GM21367 (cell line): ENCODE results near the gene CCDC158.
"Not testable (repeated sequence)": the region's sequence is repeated elsewhere in the genome, so short reads cannot be mapped to it uniquely, and the experiment has no call there.

Experiments
- ATAC-seq: cut with Tn5 transposase; IDR thresholded peaks from one replicate; pipeline ENCODE4 v1.9.1; 2021; ENCODE audit not compliant: unreplicated experiment

The CCDC158 gene

DNA sequence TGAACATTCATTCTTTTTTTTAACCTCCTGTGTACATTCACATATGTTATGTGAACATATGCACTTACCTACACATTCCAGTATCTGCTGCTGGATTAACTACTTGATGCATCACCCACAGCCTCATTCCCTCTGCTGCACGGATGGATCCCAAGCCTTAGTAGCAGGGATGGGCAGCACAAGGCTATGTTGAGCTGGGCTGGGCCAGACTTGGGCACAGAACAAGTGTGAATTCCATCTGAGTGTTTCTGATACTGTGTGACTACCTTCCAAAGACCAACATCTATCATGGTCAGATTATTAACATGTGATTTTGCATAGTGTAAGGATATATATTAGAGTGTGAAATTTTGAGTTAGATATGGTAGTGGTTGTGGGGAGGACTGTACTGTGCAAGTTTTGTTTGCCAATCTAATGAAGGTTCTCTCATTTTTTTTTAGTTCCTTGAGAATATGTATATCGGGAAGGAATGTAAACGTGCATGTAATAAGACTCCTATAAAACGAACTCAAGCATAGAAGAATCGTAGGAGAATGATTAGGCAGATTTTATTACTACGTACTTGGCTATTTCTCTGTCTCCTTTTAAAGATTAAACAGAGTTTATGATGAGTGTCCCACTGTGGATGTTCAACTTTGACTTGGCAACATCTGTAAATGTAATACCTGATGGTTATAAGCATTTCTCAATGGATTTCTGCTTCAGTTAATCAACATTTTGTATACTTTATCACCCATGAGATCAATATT lies 137.8 kb downstream of the CCDC158 start:
- no peak for ATAC-seq

DNA sequence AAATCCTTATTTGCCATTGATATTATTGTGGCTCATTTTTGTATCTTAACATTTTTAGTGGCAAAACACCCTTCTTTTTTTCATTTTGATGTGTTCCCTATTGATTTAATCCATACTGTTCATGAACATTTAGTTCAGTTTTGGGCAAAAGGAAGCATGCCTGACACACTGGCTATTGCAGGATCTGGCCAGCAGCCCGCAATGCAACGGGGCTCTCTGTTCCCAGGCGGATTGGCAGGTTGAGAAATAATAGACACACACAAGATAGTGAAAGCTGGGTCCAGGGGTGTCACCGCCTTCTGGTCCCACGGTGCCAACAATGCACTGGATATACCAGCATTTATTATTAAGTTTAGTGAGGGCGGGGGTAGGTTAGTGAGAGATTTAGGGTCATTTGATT lies 139.3 kb downstream of the CCDC158 start:
- ATAC-seq = not testable (repeated sequence)

DNA sequence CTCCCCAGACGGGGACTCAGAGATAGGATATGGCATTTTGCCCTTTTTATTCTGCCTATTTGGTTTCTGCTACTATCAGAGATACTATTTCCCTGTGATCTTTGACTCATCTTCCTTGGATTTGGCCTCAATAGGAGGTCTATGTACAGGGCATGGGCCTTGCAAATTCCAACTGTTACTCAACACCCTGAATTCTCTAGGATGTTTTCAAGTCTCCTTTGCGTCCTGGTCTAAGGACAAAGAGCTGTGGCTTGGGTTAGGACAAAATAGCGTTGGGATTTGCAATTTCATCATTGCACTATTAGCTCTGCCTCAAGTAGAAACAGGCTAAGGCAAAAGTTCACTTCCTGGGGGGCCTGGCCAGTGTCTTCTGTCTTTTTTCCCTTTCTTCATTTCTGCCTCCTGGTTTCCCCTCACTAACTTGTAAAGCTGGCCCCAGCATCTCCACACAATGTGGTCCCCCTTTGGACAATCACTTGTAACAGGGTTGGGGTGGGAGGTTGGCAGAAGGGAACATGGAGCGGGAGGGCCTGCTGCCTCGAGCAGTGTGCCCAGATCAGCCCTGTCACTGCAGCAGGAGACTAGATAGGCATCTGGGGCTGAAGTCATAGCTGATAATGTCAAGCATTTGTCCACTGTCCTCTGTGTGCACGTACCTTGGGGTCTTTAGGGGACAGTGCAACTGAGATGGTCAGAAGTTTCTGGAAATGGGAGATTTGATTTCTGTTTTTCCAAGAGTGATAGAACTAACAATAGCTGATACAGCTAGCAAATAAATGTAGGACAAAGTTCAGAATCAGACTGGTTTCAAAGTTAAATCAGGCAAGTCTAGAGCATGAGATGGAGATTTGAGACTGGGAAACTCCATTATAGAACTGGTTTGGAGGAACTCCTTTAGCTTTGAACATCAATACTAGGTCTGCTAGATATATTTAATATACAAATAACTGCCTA lies 140.2 kb downstream of the CCDC158 start:
- no peak for ATAC-seq

DNA sequence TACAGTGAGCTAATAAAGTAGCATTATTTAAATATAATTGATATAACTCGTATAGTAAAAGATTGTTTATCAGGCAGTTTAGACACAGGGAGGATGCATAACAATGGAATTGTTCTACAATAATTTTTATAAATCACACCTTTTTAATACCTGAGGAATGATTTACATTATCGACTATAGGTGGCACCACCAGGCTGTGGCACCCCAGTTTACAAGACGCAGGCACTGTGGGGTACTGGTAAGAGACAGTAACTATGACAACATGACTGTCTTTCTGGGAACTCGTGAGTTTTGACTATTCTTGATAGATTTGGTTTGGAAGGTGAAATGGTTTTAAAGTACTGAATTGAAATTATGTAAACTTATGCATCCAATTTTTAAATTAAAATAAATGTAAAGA lies 141.5 kb downstream of the CCDC158 start:
- ATAC-seq = no peak

DNA sequence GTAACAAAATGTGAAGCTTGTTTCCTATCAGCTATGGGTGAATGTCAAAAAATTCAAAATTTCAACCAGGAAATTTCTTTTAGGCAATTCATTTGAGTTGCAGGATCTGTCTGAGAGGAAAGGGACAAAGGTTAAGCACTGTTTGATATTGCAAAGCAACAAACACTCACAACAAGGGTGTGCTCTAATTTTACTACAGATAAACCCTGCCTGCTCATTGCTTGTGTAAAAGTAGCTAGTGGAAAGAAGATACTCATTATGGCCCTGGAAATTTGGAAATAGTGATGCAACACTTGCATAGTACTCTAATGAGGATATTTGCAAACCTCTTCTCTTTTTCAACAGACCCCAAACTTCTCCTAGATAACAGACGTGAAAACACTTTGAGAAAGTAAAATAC lies 142.4 kb downstream of the CCDC158 start:
- no peak for ATAC-seq

DNA sequence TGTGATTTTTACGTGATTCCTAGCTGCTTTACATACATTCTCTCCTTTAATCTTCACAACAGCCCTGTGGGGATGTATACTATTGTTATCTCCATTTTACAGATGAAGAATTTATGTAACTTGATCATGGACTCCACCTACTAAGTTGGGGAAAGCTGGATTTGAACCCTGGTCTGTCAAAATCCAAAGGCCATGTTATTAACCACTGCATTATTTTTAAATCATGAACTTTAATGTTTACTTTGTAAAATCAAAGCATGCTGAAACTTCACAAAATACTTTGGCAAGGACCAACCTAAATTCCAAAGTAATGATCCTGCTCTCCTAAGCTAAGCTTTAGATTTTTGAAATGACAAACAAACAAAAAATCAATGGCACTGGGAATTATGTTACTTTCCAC lies 143.3 kb downstream of the CCDC158 start:
- ATAC-seq = no peak

DNA sequence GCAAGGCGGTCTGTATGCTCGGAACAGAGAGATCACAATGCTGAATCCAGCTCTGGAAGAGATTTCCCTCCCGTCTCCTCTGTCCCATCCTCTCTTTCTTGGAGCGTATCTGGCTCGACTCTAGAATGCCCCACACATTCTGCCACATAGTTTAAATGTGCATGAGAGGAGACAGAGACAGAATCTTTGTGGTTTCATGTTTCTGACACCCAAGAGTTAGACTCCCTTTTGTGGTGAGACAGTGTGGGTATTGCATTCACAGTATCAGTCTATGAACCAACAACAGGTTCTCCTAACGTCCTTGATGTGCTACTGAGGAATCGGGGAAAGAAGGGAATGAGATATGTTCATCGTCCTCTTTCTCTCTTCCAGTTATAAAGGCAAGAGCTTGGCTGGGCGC lies 144.1 kb downstream of the CCDC158 start:
- ATAC-seq = no peak

DNA sequence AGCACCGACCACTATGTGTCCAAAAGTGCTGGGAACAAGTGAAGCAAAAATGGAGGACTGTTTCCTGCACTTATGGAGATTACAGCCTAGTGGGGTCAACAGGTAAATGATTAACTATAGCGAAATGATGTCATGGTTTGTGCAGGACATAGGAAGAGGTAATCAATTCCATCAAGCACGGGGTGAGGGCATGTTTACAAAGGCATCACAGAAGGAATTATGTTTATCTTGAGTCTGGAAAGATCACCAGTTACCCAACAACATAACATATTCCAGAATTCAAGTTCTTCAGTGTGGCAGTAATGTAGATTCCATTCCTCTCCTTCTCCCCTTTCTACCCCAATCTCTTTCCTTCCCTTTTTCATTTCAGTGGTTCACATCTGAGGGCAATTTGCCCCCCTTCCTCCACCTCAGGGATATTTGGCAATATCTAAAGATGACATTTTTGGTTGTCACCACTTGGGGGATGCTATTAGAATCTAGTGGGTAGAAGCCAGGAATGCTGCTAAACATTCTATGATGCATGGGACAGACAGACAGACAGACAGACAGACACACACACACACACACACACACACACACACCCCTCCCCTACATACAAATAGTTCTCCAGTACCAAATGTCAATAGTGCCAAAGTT lies 145.3 kb downstream of the CCDC158 start:
- no peak for ATAC-seq

DNA sequence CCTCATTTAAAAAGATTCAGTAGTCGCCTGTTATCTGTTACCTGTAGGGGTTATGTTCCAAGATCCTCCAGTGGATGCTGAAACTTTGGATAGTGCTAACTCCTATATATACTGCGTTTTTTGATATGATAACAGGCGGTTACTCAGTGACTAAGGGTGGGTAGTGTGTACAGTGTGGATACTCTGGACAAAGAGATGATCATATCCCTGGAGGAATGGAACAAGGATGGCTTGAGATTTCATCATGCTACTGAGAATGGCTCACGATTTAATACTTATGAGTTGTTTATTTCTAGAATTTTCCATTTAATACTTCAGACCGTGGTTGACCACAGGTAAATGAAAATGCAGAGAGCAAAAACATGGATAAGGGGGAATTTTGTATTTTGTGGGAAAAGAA lies 147.9 kb downstream of the CCDC158 start:
- no peak for ATAC-seq

DNA sequence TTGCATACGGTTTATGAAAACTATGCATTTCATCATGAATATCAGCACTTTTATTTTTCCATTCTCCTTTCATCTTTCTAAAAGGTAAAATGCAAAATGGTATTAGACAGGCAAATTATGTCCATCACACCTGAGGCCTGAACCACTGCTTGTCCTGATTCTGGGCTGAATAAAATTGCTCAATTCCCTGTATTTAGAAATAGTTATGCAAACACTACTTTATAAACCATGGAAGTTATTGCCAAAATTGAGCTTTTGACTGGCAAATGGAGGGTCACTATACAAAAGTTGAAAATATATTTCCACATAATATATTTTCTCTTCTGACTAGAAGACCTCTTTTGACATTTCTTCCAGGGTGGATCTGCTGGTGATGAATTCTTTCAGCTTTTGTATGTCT lies 148.4 kb downstream of the CCDC158 start:
- ATAC-seq = no peak

DNA sequence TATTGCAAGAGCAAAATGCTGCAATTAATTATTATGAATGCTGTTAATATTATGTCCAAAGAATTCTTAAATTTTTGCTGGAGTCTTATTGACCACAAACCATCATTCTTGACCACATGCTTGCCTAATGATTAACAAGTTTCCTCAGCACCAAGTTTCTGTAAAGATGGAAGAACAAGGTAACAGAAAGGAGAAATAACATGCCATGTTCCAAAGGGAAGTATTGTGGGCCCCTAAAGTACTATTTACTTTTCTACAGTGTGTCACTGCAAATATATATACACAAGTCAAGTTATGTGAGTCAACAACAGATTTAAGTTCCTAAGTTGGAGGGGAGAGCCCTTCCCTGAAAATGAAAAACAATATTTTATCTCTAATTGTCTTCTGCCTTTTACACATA lies 148.9 kb downstream of the CCDC158 start:
- ATAC-seq = no peak

DNA sequence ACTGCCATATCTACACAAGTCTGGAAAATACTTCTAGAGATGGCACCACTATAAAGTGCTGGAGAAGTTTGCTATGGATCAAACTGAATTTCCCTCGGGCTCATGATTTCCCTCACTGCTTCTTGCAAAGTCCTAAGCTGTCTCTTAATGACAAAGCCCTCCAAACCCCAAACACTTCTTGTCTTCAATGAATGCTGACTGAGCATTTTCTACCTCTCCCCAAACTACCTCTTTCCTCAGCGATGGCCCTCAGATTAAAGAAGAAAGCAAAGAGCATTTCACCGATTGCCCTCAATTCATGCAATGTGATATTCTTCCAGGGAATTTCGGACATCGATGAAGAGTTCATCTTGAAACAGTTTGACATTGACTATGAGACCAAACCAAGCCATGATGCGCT lies 149.7 kb downstream of the CCDC158 start:
- no peak for ATAC-seq

DNA sequence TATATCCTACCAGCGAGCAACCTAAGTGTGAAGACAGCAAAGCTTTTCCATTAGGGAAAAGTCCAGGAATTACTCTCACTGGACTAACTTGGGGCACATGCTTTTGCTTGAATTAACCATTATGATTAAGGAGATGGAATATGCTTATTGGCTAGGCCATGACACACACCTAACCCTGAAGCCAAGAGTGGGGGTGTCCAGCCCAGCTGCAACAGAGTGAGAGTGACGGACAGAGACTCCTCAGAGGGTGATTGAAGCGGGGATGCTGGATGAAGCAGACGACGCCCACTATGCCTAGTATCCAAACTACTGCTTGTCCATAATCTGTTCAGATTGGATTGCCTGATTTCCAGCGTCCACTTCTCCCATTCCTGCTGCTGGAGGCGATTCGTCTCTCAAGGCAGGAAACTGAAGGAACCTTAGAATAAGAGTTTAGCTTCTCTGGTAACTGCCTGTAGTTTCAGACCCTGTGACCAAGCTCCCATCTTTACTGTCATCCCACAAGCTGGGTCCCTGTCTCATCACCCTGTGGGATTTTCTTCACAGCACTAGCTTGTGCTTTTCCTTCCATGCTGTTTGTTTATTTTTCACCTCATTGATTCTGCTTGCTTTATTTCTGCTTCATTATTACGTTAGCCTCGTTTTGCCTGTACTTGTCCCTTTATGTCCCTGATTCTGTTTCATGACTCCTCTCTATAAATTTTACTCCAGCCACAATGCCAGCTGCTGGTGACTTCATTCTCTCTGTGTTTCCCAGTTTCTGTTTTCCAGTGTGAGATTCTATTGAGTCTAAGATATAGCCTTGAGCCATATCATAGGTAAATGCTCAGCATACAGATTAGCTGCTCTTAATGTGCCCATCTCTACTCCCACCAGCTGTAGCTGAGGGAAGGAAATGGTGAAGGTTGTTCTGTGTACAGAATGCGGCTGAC lies 150.4 kb downstream of the CCDC158 start:
- ATAC-seq = no peak

DNA sequence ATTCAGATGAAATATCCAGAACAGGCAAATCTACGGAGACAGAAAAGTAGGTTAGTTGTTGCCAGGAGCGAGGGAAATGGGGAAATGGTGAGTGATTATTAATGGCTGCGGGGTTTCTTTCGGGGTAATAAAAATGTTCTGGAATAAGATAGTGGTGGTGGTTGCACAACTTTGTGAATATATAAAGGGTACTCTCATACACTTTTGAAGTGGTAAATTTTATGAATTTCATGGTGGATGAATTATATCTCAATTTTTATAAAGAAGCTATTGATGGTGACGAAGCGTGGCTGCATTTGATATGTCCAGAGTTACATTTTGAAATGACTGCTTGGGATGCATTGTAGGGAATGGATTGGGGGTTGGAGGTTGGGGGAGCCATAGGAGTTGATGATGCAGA lies 153.1 kb downstream of the CCDC158 start:
- ATAC-seq = no peak

DNA sequence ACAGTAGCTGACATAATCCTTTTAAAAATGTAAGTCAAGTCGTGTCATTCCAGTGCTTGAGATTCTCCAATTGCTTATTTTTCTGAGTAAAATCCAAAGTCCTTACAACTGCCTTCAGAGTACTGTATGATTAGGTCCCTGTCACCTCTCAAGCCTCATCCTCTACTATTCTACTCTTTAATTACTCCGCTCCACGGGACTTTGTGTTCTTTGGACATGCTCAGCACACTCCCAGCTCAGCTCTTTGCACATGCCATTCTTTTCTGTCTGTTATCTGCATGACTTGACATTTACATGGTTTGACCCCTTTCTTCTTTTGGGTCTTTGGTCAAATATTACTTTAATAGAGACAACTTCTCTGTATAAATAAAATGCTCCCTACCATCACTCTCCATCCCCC lies 154.3 kb downstream of the CCDC158 start:
- no peak for ATAC-seq

DNA sequence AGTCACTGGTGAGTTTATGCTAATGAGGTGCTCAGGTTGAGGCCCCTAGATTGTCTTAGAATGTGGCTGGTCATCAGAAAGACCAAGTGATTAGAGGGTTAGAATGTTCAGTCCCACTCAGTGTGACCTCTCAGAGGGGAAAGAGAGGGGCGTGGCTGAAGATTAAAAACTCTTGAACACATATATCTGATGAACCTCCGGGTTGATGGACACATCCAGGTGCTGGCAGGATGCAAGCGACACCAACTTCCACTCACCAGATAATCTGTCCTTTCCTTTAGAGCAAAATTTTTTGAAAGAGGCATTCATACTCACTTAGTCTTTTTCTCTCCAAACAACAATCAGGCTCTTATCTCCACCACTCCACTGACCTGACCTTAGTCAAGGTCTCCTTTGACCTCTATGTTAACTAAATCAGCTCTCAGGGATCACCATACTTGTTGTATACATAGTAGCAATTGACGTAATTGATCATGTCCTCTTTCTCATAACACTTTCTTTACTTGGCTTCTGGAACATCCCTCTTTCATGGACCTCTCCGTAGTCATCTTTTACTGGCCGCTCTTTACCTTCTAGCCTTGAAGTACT lies 155.2 kb downstream of the CCDC158 start:
- no peak for ATAC-seq
